HepG2 (cell line): Measurements from ENCODE around the gene HOXD4.

Source experiments
- CHD2 ChIP-seq: IDR thresholded peaks from 2 replicates; pipeline ENCODE4 v1.6.1; 2011; ENCODE audit warnings: low read depth, low read length, improper control_type of control experiment
- CTCF ChIP-seq: sonication (generic); formaldehyde crosslinking; IDR thresholded peaks from 2 replicates; pipeline ENCODE4 v1.5.0; 2020; ENCODE audit warnings: mild to moderate bottlenecking, missing genetic modification reagents, moderate library complexity
- ETV5 ChIP-seq: IDR thresholded peaks from 2 replicates; pipeline ENCODE4 v1.6.1; 2018; ENCODE audit warnings: missing biosample characterization, missing genetic modification reagents, inconsistent platforms, borderline replicate concordance
- FOXP4 ChIP-seq: sonication (generic); formaldehyde crosslinking; IDR thresholded peaks from 2 replicates; pipeline ENCODE4 v1.4.0; 2020; ENCODE audit warnings: missing genetic modification reagents
- PAX8 ChIP-seq: sonication (generic); formaldehyde crosslinking; IDR thresholded peaks from 2 replicates; pipeline ENCODE4 v1.8.0; 2022; ENCODE audit warnings: mild to moderate bottlenecking, missing genetic modification reagents, borderline replicate concordance
- POLR2A ChIP-seq, 2 experiments: IDR thresholded peaks; 2 replicates each; pipeline ENCODE4 v1.6.1; 2011; ENCODE audit warnings: low read depth in 2 of 2, low read length in 2 of 2, mild to moderate bottlenecking in 1 of 2, moderate library complexity in 1 of 2; ENCODE audit not compliant: insufficient read depth in 1 of 2
- SMC3 ChIP-seq: IDR thresholded peaks from 2 replicates; pipeline ENCODE4 v1.6.1; 2011; ENCODE audit warnings: low read length, improper control_type of control experiment
- SP1 ChIP-seq, 2 experiments: fragments of 450-650 bp in 1 of 2; sonication (generic) in 1 of 2; formaldehyde crosslinking in 1 of 2; IDR thresholded peaks; 2 replicates each; pipeline versions ENCODE4 v1.4.0 to v1.6.1; 2016 to 2020; ENCODE audit warnings: missing genetic modification reagents in 1 of 2
- ZNF780A ChIP-seq: sonication (generic); formaldehyde crosslinking; IDR thresholded peaks from 2 replicates; pipeline ENCODE4 v1.8.0; 2022; ENCODE audit warnings: mild to moderate bottlenecking, missing genetic modification reagents, moderate library complexity
- TF ChIP-seq, protein P1 (sequence below): IDR thresholded peaks from 2 replicates; pipeline ENCODE4 v1.6.1; 2016; ENCODE audit warnings: missing genetic modification reagents, missing compliant biosample characterization
- TF ChIP-seq, protein P2 (sequence below), 2 experiments: IDR thresholded peaks; 2 replicates each; pipeline ENCODE4 v1.6.1; 2011 to 2012; ENCODE audit warnings: low read length in 2 of 2, borderline replicate concordance in 1 of 2, low read depth in 1 of 2, mild to moderate bottlenecking in 1 of 2, moderate library complexity in 1 of 2

DNA sequence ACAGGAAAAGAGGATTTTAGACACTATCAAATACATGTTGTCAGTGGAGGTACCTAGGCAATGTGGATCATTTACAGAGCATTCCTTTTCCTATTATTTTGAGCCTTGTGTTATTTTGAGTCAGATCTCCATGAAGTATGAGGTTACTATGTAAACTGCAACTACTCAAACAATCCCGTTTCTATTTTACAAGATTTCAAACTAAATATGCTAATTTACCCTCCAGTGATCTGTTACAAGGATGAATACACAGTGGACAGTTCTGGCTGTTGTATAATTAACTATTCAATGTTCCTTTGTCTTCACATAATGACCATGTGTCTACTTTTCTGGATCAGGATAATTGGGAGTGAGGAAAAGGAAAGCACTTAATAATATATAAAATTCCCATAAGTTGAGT, 41.7 kb downstream of the HOXD4 start:
- TF ChIP-seq SMC3 (no peak), ZNF780A (CRISPR knock-in tag) (no peak), POLR2A (IDR thresholded peaks at IDR 0.05; ENCODE audit: insufficient read depth in 1 of 2, low read depth in 2 of 2, low read length in 2 of 2) (no peak), ETV5 (no peak), CTCF (CRISPR knock-in tag) (no peak), SP1 (IDR thresholded peaks at IDR 0.05) (no peak), SP1 (CRISPR knock-in tag; IDR thresholded peaks at IDR 0.05) (no peak), CHD2 (no peak), PAX8 (CRISPR knock-in tag) (no peak), FOXP4 (no peak)
- TF ChIP-seq, protein P1, sequence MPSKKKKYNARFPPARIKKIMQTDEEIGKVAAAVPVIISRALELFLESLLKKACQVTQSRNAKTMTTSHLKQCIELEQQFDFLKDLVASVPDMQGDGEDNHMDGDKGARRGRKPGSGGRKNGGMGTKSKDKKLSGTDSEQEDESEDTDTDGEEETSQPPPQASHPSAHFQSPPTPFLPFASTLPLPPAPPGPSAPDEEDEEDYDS (CRISPR knock-in tag): no peak
- TF ChIP-seq, protein P2, sequence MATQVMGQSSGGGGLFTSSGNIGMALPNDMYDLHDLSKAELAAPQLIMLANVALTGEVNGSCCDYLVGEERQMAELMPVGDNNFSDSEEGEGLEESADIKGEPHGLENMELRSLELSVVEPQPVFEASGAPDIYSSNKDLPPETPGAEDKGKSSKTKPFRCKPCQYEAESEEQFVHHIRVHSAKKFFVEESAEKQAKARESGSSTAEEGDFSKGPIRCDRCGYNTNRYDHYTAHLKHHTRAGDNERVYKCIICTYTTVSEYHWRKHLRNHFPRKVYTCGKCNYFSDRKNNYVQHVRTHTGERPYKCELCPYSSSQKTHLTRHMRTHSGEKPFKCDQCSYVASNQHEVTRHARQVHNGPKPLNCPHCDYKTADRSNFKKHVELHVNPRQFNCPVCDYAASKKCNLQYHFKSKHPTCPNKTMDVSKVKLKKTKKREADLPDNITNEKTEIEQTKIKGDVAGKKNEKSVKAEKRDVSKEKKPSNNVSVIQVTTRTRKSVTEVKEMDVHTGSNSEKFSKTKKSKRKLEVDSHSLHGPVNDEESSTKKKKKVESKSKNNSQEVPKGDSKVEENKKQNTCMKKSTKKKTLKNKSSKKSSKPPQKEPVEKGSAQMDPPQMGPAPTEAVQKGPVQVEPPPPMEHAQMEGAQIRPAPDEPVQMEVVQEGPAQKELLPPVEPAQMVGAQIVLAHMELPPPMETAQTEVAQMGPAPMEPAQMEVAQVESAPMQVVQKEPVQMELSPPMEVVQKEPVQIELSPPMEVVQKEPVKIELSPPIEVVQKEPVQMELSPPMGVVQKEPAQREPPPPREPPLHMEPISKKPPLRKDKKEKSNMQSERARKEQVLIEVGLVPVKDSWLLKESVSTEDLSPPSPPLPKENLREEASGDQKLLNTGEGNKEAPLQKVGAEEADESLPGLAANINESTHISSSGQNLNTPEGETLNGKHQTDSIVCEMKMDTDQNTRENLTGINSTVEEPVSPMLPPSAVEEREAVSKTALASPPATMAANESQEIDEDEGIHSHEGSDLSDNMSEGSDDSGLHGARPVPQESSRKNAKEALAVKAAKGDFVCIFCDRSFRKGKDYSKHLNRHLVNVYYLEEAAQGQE (IDR thresholded peaks at IDR 0.05; ENCODE audit: borderline replicate concordance in 1 of 2, low read depth in 1 of 2, low read length in 2 of 2): no peak
